GM19240 (cell line): ENCODE results near the gene GBA3.

Source experiments
- DNase-seq: peaks from one replicate; pipeline ENCODE4 v3.0.0; 2011; ENCODE audit warnings: low spot score; ENCODE audit not compliant: insufficient read length

GBA3 gene

GRCh38 chr4:22780317-22780716, 87.6 kb downstream of the GBA3 start:
- no peak for DNase-seq

- DNase-seq, result no peak
Observed at GRCh38 chr4:22780797-22781196, 88.1 kb downstream of the GBA3 start.

- DNase-seq, result no peak
Observed at GRCh38 chr4:22787753-22788375, 95.1 kb downstream of the GBA3 start.

- DNase-seq, result no peak
Observed at GRCh38 chr4:22790631-22791030, 97.9 kb downstream of the GBA3 start.

- DNase-seq, result no peak
Observed at GRCh38 chr4:22794732-22795131, 102.0 kb downstream of the GBA3 start.

- no peak for DNase-seq
Observed at GRCh38 chr4:22801391-22801790, 108.7 kb downstream of the GBA3 start.

- DNase-seq, result no peak
Observed at GRCh38 chr4:22802876-22803275, 110.1 kb downstream of the GBA3 start.

GRCh38 chr4:22803512-22803911, 110.8 kb downstream of the GBA3 start:
- no peak for DNase-seq

GRCh38 chr4:22814906-22815305, 122.2 kb downstream of the GBA3 start:
- DNase-seq, result no peak

GRCh38 chr4:22824091-22824490, 131.4 kb downstream of the GBA3 start:
- no peak for DNase-seq

GRCh38 chr4:22842360-22843018, 149.8 kb downstream of the GBA3 start:
- DNase-seq, result no peak

- DNase-seq, result no peak
Observed at GRCh38 chr4:22848332-22848731, 155.6 kb downstream of the GBA3 start.

GRCh38 chr4:22850055-22850454, 157.3 kb downstream of the GBA3 start:
- no peak for DNase-seq

GRCh38 chr4:22850630-22851029, 157.9 kb downstream of the GBA3 start:
- DNase-seq, result no peak

- no peak for DNase-seq
Observed at GRCh38 chr4:22857411-22857810, 164.7 kb downstream of the GBA3 start.

GRCh38 chr4:22859318-22859717, 166.6 kb downstream of the GBA3 start:
- no peak for DNase-seq
